Sigmoid colon (tissue), 3 donors: ENCODE measurements around the gene POU2AF3.

Experiments used
- CTCF ChIP-seq, 4 experiments: fragments of 450-650 bp in 3 of 4; fragments of 200-600 bp in 1 of 4; IDR thresholded peaks; one replicate each; pipeline ENCODE4 v1.5.1; 2016 to 2019; ENCODE audit warnings: antibody characterized with exemption in 4 of 4, mild to moderate bottlenecking in 3 of 4, moderate library complexity in 2 of 4
- POLR2A ChIP-seq, 2 donors: fragments of 450-650 bp; IDR thresholded peaks; one replicate each; pipeline ENCODE4 v1.6.1; 2016; ENCODE audit warnings: antibody characterized with exemption in 2 of 2, mild to moderate bottlenecking in 2 of 2, moderate library complexity in 2 of 2

- TF ChIP-seq CTCF (IDR thresholded peaks at IDR 0.05) (no peak), POLR2A (IDR thresholded peaks at IDR 0.05) (no peak)
Measured at GRCh38 chr11:111350811-111351210, 52.5 kb downstream of the POU2AF3 start.
